KMS-11 (cell line): ENCODE results near the gene CASP2.

ENCODE experiments used
- H2AFZ ChIP-seq: fragments of 200-600 bp; sonication (generic); 2 replicates; pipeline ENCODE4 v1.6.1; 2016; ENCODE audit warnings: antibody characterized with exemption, mixed run types, low read depth
- H3K27ac ChIP-seq: fragments of 200-600 bp; sonication (generic); 2 replicates; pipeline ENCODE4 v1.6.1; 2016; ENCODE audit warnings: mild to moderate bottlenecking, mixed run types
- H3K27me3 ChIP-seq: fragments of 200-600 bp; sonication (generic); 2 replicates; pipeline ENCODE4 v1.6.1; 2017; ENCODE audit warnings: mild to moderate bottlenecking, low read depth, mixed run types, moderate library complexity; ENCODE audit not compliant: insufficient read depth
- H3K36me3 ChIP-seq: fragments of 200-600 bp; sonication (generic); 2 replicates; pipeline ENCODE4 v1.6.1; 2017; ENCODE audit warnings: mild to moderate bottlenecking, mixed run types; ENCODE audit not compliant: insufficient read depth
- H3K4me1 ChIP-seq: fragments of 200-600 bp; sonication (generic); 2 replicates; pipeline ENCODE4 v1.6.1; 2016; ENCODE audit warnings: mild to moderate bottlenecking, low read depth, mixed run types; ENCODE audit not compliant: poor library complexity, severe bottlenecking
- H3K4me2 ChIP-seq: fragments of 200-600 bp; sonication (generic); 2 replicates; pipeline ENCODE4 v1.7.0; 2016; ENCODE audit warnings: mild to moderate bottlenecking, mixed run types
- H3K4me3 ChIP-seq: fragments of 200-600 bp; sonication (generic); IDR thresholded peaks from 2 replicates; pipeline ENCODE4 v1.6.1; 2017; ENCODE audit warnings: low read depth, low read length, mixed read lengths; ENCODE audit not compliant: insufficient read depth
- H3K79me2 ChIP-seq: fragments of 200-600 bp; sonication (generic); 2 replicates; pipeline ENCODE4 v1.6.1; 2016; ENCODE audit warnings: low read depth, mixed run types; ENCODE audit not compliant: insufficient read depth
- H3K9ac ChIP-seq: fragments of 200-600 bp; sonication (generic); 2 replicates; pipeline ENCODE4 v1.6.1; 2016; ENCODE audit warnings: mild to moderate bottlenecking, mixed run types
- H4K20me1 ChIP-seq: fragments of 200-600 bp; sonication (generic); 2 replicates; pipeline ENCODE4 v1.6.1; 2016; ENCODE audit warnings: mild to moderate bottlenecking, mixed run types; ENCODE audit not compliant: insufficient read depth
- CTCF ChIP-seq: fragments of 200-600 bp; sonication (generic); conservative IDR thresholded peaks from 2 replicates; pipeline ENCODE4 v1.6.1; 2017; ENCODE audit warnings: low read depth, mild to moderate bottlenecking, antibody characterized with exemption, low read length, moderate library complexity, mixed read lengths

The CASP2 gene

GRCh38 chr7:143243111-143243510 is 45.0 kb upstream of the CASP2 start:
- Histone ChIP-seq H3K79me2 (no peaks in the 10 kb centered on the region), H3K9ac (no peak overlapping the region), H3K4me3 (no peak overlapping the region), H3K27me3 (no peaks in the 10 kb centered on the region), H2AFZ (no peak overlapping the region), H3K4me2 (no peak overlapping the region), H3K27ac (no peak overlapping the region), H4K20me1 (no peaks in the 10 kb centered on the region), H3K4me1 (peaks cover 5% of the 10 kb centered on the region), H3K36me3 (no peaks in the 10 kb centered on the region)
- TF ChIP-seq CTCF: no peak

GRCh38 chr7:143243614-143244013 is 44.5 kb upstream of the CASP2 start:
- H3K27ac ChIP-seq: no peak overlapping the region
- no peaks in the 10 kb centered on the region for H3K36me3 ChIP-seq
- H3K4me3 ChIP-seq: no peak overlapping the region
- peaks cover 5% of the 10 kb centered on the region for H3K4me1 ChIP-seq
- H2AFZ ChIP-seq: no peak overlapping the region
- no peak overlapping the region for H3K9ac ChIP-seq
- no peaks in the 10 kb centered on the region for H4K20me1 ChIP-seq
- no peak overlapping the region for H3K4me2 ChIP-seq
- TF ChIP-seq CTCF: no peak
- H3K27me3 ChIP-seq: no peaks in the 10 kb centered on the region
- H3K79me2 ChIP-seq: no peaks in the 10 kb centered on the region

- no peak for TF ChIP-seq CTCF
- Histone ChIP-seq H3K79me2 (no peaks in the 10 kb centered on the region), H4K20me1 (no peaks in the 10 kb centered on the region), H3K36me3 (no peaks in the 10 kb centered on the region), H3K4me1 (peaks cover 5% of the 10 kb centered on the region), H3K4me2 (no peak overlapping the region), H2AFZ (no peak overlapping the region), H3K4me3 (no peak overlapping the region), H3K9ac (no peak overlapping the region), H3K27me3 (no peaks in the 10 kb centered on the region), H3K27ac (no peak overlapping the region)
Measured at GRCh38 chr7:143244321-143244720, 43.8 kb upstream of the CASP2 start.

- H3K79me2 ChIP-seq: no peaks in the 10 kb centered on the region
- no peaks in the 10 kb centered on the region for H3K27me3 ChIP-seq
- peaks cover 6% of the 10 kb centered on the region for H3K4me1 ChIP-seq
- H3K27ac ChIP-seq: no peak overlapping the region
- no peak overlapping the region for H3K4me2 ChIP-seq
- TF ChIP-seq CTCF: no peak
- no peaks in the 10 kb centered on the region for H4K20me1 ChIP-seq
- H3K4me3 ChIP-seq: no peak overlapping the region
- no peak overlapping the region for H3K9ac ChIP-seq
- H2AFZ ChIP-seq: no peak overlapping the region
- no peaks in the 10 kb centered on the region for H3K36me3 ChIP-seq
Measured at GRCh38 chr7:143245123-143245522, 43.0 kb upstream of the CASP2 start.

- H3K4me1 ChIP-seq: peaks cover 13% of the 10 kb centered on the region
- no peak overlapping the region for H3K4me3 ChIP-seq
- no peak overlapping the region for H3K9ac ChIP-seq
- H4K20me1 ChIP-seq: no peaks in the 10 kb centered on the region
- H3K27ac ChIP-seq: no peak overlapping the region
- no peak for TF ChIP-seq CTCF
- no peak overlapping the region for H3K4me2 ChIP-seq
- H3K79me2 ChIP-seq: no peaks in the 10 kb centered on the region
- H3K27me3 ChIP-seq: no peaks in the 10 kb centered on the region
- no peaks in the 10 kb centered on the region for H3K36me3 ChIP-seq
- H2AFZ ChIP-seq: no peak overlapping the region
Measured at GRCh38 chr7:143247372-143247771, 40.8 kb upstream of the CASP2 start.
